Globus pallidus (tissue), 1 donor: ENCODE measurements around the gene SHMT2.

Experiments used
- DNase-seq: peaks from one replicate; pipeline ENCODE4 v3.0.0-alpha.2; 2015; ENCODE audit warnings: low spot score

SHMT2 gene

GRCh38 chr12:57229634-57230380 lies at the start of gene SHMT2:
Gene SHMT2, plus strand, starts transcription at chr12:57229711. Its CDS starts 68 bp downstream, at chr12:57229779.
- peak; percentile 93 for DNase-seq

- no peak for DNase-seq
Observed at GRCh38 chr12:57180321-57180989, 49.1 kb upstream of the SHMT2 start.

GRCh38 chr12:57181072-57181471 lies 48.4 kb upstream of the SHMT2 start:
- DNase-seq, result no peak

GRCh38 chr12:57181561-57182155 lies 47.9 kb upstream of the SHMT2 start:
- DNase-seq, result no peak

GRCh38 chr12:57182918-57183575 lies 46.5 kb upstream of the SHMT2 start:
- peak; percentile 40 for DNase-seq

GRCh38 chr12:57183939-57184725 lies 45.4 kb upstream of the SHMT2 start:
- DNase-seq, result no peak

- no peak for DNase-seq
Observed at GRCh38 chr12:57185403-57185802, 44.1 kb upstream of the SHMT2 start.

GRCh38 chr12:57185906-57186508 lies 43.5 kb upstream of the SHMT2 start:
- no peak for DNase-seq

- no peak for DNase-seq
Observed at GRCh38 chr12:57187222-57188089, 42.1 kb upstream of the SHMT2 start.

DNA sequence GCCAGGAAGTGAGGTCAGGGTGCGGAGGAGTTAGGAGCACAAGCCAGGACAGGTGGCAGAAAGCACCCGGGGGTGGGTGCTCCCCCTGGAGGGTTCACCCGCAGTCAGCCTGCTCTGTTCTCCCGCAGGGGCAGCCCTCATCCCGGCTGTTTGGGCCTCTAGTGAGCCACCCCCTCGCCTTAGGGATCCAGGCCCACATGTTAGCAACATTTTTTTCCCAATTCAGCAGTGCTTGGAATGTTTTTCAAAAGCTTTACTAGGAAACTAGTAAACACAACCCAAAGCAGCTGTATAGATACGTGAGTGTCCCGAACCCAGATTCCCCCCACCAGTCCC lies 41.5 kb upstream of the SHMT2 start:
- no peak for DNase-seq

- DNase-seq, result no peak
Observed at GRCh38 chr12:57190037-57190436, 39.5 kb upstream of the SHMT2 start.

- DNase-seq, result no peak
Observed at GRCh38 chr12:57190821-57191220, 38.7 kb upstream of the SHMT2 start.

DNA sequence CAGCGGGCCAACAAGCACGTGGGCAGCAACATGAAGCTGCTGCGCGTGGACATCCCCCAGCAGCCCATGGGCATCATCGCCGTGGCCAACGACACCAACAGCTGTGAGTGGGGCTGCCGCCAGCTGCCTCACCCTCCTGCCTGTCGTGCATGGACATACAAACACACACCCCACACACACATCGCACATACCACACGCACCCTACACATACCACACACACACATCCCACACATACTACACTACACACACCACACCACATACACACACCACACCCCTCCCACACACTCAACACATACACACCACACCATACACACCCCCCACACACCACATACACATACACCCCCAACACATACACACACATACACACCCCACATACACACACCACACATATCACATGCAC lies 38.1 kb upstream of the SHMT2 start:
- DNase-seq, result no peak

GRCh38 chr12:57192920-57193319 lies 36.6 kb upstream of the SHMT2 start:
- no peak for DNase-seq

DNA sequence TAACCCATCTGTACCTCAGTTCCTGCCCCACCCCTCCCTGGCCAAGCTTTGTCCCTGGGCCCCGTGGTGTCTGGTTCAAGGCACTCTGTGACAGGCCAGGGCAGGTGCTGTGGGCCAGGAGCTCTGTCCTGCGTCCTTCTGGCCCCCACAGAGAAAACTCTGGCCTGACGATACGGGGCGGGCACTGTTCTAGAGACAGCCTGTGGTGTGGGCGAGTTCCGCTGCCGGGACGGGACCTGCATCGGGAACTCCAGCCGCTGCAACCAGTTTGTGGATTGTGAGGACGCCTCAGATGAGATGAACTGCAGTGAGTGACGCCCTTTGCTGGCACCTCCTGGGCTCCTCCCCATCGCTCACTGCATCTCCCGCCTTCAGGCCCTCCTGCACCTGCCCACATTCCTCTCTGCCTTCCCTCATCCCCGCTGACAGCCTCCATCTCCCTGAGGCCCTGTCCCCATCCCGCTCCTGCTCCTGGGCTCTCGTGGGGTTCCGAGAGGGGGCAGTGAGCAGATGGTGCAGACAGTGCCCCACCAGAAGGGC lies 35.7 kb upstream of the SHMT2 start:
- no peak for DNase-seq

- no peak for DNase-seq
Observed at GRCh38 chr12:57194253-57194652, 35.3 kb upstream of the SHMT2 start.

- DNase-seq, result no peak
Observed at GRCh38 chr12:57195186-57195585, 34.3 kb upstream of the SHMT2 start.

- DNase-seq, result no peak
Observed at GRCh38 chr12:57195611-57196371, 33.7 kb upstream of the SHMT2 start.

- no peak for DNase-seq
Observed at GRCh38 chr12:57196439-57196838, 33.1 kb upstream of the SHMT2 start.

DNA sequence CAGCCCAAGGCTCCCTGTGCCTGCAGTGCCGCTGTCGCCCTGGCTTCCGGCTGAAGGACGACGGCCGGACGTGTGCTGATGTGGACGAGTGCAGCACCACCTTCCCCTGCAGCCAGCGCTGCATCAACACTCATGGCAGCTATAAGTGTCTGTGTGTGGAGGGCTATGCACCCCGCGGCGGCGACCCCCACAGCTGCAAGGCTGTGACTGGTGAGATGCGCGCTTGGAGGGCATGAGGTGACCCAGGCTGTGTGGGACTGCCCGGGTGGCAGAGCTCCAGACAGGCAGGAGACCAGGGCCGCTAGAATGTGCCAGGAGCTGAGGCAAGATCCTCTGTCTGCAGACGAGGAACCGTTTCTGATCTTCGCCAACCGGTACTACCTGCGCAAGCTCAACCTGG lies 32.6 kb upstream of the SHMT2 start:
- DNase-seq, result no peak
